ENCODE results near the gene SPTBN2. TPM values are rescaled to one million over a fixed set of nuclear protein-coding genes. Genes with fewer than 3 reads are reported as not detected.

SPTBN2 gene
- total RNA-seq, 1 donor from 2014 or later = 38.7 TPM

DNA sequence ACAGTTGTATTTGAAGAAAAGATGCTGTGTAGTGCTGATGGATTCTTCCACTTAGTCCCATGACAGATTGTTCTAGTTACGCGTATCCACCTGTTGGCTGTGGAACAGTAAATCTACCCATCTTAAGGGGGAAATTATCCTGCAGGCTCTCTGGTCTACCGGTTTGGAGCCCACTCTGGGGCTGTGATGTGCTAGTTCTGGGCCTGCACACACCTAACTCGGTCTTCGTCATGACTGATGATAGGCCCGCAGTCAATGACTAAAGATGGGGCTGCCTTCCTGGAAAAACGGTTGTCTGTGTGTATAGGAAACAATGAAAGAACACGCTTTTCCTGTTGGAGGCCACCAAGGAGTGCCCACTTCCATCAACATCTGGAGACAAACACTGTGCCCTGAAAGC is 45.1 kb downstream of the SPTBN2 start:
- TF ChIP-seq, protein P1, sequence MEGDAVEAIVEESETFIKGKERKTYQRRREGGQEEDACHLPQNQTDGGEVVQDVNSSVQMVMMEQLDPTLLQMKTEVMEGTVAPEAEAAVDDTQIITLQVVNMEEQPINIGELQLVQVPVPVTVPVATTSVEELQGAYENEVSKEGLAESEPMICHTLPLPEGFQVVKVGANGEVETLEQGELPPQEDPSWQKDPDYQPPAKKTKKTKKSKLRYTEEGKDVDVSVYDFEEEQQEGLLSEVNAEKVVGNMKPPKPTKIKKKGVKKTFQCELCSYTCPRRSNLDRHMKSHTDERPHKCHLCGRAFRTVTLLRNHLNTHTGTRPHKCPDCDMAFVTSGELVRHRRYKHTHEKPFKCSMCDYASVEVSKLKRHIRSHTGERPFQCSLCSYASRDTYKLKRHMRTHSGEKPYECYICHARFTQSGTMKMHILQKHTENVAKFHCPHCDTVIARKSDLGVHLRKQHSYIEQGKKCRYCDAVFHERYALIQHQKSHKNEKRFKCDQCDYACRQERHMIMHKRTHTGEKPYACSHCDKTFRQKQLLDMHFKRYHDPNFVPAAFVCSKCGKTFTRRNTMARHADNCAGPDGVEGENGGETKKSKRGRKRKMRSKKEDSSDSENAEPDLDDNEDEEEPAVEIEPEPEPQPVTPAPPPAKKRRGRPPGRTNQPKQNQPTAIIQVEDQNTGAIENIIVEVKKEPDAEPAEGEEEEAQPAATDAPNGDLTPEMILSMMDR (IDR thresholded peaks at IDR 0.05; ENCODE audit: insufficient read depth, low read length, severe bottlenecking) = no peak
- DNase-seq (ENCODE audit: low read depth) (no peak), FAIRE-seq (no peak)
- H3K36me3 ChIP-seq (ENCODE audit: control insufficient read depth, insufficient read depth, low read length) = peaks cover 22% of the 10 kb centered on the region
- H3K4me3 ChIP-seq (ENCODE audit: low read depth, low read length) = no peak overlapping the region
- H3K27me3 ChIP-seq (ENCODE audit: control insufficient read depth, insufficient read depth, low read length) = no peaks in the 10 kb centered on the region

DNA sequence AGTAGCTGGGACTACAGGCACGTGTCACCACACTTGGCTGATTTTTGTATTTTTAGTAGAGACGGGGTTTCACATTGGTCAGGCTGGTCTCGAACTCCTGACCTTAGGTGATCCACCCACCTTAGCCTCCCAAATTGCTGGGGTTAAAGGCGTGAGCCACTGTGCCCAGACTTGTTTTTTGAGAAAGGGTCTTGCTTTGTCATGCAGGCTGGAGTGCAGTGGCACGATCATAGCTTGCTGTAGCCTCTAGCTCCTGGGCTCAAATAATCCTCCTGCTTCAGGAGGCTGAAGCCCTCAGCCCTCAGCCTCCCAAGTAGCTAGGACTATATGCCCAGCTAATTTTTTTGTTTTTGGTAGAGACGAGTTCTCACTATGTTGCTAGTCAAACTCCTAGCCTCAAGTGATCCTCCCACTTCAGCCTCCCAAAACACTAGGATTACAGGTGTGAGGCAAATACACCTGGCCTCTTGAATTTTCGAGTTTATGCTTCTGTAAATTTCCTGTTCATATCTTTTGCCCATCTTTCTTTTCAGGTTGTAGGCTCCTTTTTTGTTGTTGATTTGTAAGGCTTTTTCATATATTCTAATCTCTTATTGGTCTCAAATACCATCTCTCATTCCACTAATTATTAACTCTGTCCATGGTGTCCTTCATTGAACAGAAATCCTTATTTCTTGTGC is 47.9 kb downstream of the SPTBN2 start:
- Histone ChIP-seq H3K4me3 (ENCODE audit: low read depth, low read length) (no peak overlapping the region), H3K27me3 (ENCODE audit: control insufficient read depth, insufficient read depth, low read length) (no peaks in the 10 kb centered on the region), H3K36me3 (ENCODE audit: control insufficient read depth, insufficient read depth, low read length) (peaks cover 8% of the 10 kb centered on the region)
- TF ChIP-seq, protein P1 (IDR thresholded peaks at IDR 0.05; ENCODE audit: insufficient read depth, low read length, severe bottlenecking) = no peak
- no peak for DNase-seq (ENCODE audit: low read depth)
- FAIRE-seq = no peak

DNA sequence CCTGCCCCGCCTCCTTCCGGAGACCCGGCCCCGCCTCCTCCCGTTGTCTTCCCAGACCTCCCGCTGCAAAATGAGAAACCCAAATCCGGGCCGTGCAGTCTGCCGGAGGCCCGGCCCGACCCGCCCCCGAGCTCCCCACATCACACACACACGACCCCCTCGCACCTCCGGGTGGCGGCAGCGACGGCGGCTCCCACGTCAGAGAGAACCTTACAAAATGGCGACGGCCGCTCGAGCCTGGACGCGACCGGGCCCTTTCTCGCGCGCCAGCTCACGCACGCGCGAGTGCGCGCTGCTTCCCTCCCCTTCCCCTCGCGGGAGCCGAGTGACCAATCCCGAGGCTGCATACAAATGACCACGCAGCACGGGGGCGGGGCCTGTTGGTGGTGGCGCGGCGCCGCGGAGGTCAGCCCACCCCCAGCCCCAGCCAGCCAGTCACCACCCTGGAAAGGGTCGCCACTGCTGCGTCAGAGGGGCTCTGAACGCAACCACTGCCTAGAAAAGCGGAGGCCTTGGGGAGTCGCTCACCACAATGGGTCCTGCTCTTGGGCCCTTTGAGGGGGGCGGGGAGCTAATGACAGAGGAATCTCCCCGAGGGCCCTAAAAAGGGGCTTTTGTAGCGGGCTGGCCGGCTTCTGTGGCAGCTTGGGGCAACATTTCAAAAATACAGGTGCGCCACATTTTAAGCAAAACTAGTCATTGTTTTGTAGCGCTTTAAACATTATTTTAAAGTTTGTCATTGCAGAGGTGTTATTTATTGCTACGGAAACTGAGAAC is 51.2 kb downstream of the SPTBN2 start, which contains the start of gene RBM4B:
RBM4B (minus strand) TSS at position 289 of the 777 bp plus-strand sequence. CDS start 808 bp downstream, outside the sequence.
- Histone ChIP-seq H3K4me3 (ENCODE audit: low read depth, low read length) (peak within 1 kb of the TSS; percentile 54), H3K27me3 (ENCODE audit: control insufficient read depth, insufficient read depth, low read length) (no peaks in the 10 kb centered on the region), H3K36me3 (ENCODE audit: control insufficient read depth, insufficient read depth, low read length) (no peaks in the 10 kb centered on the region)
- DNase-seq (ENCODE audit: low read depth) (peak; percentile 78), FAIRE-seq (no peak)
- TF ChIP-seq, protein P1 (IDR thresholded peaks at IDR 0.05; ENCODE audit: insufficient read depth, low read length, severe bottlenecking) = no peak

DNA sequence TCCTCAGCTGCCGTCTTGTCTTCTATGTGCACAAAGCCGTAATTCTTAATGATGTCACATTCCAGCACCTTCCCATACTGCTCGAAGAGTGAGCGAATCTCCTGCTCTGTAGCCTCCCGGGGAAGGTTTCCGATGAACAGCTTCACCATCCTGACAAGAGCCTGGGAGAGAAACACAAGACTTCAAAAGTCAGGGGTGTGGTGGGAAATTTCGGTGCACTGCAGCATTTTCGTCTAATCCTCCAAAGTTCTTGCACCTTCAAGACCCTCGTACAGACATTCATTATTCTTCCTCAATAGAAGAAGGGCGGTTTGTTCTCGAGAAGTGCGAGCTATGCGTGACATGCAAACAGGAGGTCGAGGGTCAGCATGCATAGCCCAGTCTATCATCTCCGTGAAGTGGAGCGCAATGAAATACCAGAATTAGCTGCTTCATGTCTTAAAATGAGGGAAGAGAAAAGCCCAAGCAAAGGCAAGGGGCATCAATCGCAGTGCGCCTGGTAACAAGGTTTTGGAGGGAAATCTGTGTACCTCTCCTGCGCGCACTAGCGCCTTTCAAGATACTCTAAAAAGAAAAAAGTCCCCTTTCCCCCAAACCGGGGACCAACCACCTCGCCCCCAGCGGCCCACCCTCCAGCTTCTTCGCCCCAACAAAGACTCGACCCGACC is 52.0 kb downstream of the SPTBN2 start:
- TF ChIP-seq, protein P1 (IDR thresholded peaks at IDR 0.05; ENCODE audit: insufficient read depth, low read length, severe bottlenecking) = no peak
- H3K27me3 ChIP-seq (ENCODE audit: control insufficient read depth, insufficient read depth, low read length) = no peaks in the 10 kb centered on the region
- FAIRE-seq = no peak
- H3K4me3 ChIP-seq (ENCODE audit: low read depth, low read length) = peak overlapping the region; percentile 54
- H3K36me3 ChIP-seq (ENCODE audit: control insufficient read depth, insufficient read depth, low read length) = no peaks in the 10 kb centered on the region
- peak; percentile 5 for DNase-seq (ENCODE audit: low read depth)

DNA sequence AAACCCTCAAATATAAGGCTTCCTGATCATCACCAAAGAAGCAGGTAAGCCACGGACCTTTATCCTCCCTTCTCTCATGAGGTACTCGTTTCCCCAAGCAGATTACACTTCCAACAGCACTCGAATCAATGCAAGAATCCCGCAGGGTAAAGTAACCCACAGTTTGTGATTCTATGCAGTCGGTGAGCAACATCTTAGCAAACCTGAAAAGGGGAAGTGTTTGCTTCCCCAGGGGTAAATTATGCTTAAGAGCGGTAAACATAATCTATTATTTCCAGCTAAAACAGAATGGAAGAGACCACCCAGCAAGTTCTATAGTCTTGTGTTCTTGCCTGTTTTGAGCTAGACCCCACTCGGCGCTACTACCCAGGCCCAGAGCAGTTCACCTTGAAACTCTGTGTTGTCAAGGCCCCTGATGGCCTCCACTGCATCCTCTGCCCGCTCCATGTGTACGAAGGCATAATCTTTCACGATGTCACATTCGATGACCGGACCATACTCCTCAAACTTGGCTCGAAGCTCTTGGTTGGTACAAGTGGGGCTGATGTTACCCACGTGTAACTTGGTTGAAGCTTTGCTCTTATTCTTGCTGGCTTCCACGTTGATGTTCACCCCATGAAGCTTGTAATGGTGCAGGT is 52.6 kb downstream of the SPTBN2 start:
- FAIRE-seq (peak; percentile 7), DNase-seq (ENCODE audit: low read depth) (no peak)
- H3K4me3 ChIP-seq (ENCODE audit: low read depth, low read length) = no peak overlapping the region
- no peaks in the 10 kb centered on the region for H3K27me3 ChIP-seq (ENCODE audit: control insufficient read depth, insufficient read depth, low read length)
- TF ChIP-seq, protein P1 (IDR thresholded peaks at IDR 0.05; ENCODE audit: insufficient read depth, low read length, severe bottlenecking) = no peak
- H3K36me3 ChIP-seq (ENCODE audit: control insufficient read depth, insufficient read depth, low read length) = no peaks in the 10 kb centered on the region

Measured in bronchial epithelial cell (primary cell).